Measurements from ENCODE around the gene DCAF15.

DNA sequence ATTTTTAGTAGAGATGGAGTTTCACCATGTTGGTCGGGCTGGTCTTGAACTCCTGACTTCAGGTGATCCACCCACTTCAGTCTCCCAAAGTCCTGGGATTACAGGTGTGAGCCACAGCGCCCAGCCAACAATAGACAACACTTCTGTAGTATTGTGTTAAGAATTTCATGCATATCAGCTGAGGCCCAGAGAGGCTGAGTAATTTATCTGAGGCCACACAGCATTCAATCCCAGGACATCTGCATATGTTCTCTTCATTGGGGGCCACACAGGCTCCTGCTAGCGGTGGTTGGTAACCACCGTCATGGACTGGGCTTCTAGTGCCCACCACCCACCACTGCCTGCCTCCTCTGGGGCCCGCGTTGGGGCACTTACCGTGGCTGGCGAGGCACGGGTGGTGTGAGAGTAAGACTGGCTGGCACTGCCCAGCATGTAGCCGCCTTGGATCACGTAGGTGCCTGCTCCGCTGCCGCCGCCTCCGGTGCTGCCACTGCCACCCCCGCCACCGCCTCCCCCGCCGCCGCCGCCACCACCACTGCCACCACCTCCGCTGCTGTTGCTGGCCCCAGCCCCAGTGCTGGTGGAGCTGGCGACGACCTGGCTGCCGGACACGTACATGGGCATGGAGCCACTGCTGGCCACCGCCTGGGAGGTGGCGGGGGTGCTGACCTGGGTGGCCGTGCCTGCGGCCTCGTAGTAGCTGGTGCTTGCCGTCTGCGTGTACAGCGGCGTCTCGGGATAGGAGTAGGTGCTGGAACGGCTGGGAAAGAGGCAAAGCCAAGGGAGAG is 20.3 kb downstream of the DCAF15 start:
- TF ChIP-seq CTCF (IDR thresholded peaks at IDR 0.05) (no peak), POLR2AphosphoS5 (IDR thresholded peaks at IDR 0.05; ENCODE audit: insufficient read depth in 1 of 2, low read depth in 1 of 2) (no peak), POLR2A (IDR thresholded peaks at IDR 0.05) (no peak)
